ENCODE results near the gene LPCAT1.

LPCAT1 gene

GRCh38 chr5:1509346-1510085 lies 14.2 kb downstream of the LPCAT1 start:
- peak in 2 of 51 donors; percentile 40 to 58 for DNase-seq

- DNase-seq = no peak
These were observed 15.0 kb downstream of the LPCAT1 start for GRCh38 chr5:1508659-1509290.

- no peak for DNase-seq
These were observed 15.7 kb downstream of the LPCAT1 start for GRCh38 chr5:1507961-1508658.

GRCh38 chr5:1507457-1507856 lies 16.3 kb downstream of the LPCAT1 start:
- DNase-seq = no peak

- DNase-seq = no peak
These were observed 16.8 kb downstream of the LPCAT1 start for GRCh38 chr5:1507014-1507375.

GRCh38 chr5:1506242-1507013 lies 17.3 kb downstream of the LPCAT1 start:
- no peak for DNase-seq

- DNase-seq = no peak
These were observed 18.1 kb downstream of the LPCAT1 start for GRCh38 chr5:1505506-1506241.

GRCh38 chr5:1505089-1505488 lies 18.7 kb downstream of the LPCAT1 start:
- DNase-seq = peak in 1 of 51 donors; percentile 26

GRCh38 chr5:1504617-1505016 lies 19.1 kb downstream of the LPCAT1 start:
- DNase-seq = no peak

- DNase-seq = no peak
These were observed 19.6 kb downstream of the LPCAT1 start for GRCh38 chr5:1504069-1504595.

- DNase-seq = peak in 15 of 51 donors; percentile 13 to 45 (median 28)
These were observed 20.3 kb downstream of the LPCAT1 start for GRCh38 chr5:1503241-1504068.

- DNase-seq = no peak
These were observed 21.0 kb downstream of the LPCAT1 start for GRCh38 chr5:1502737-1503120.

GRCh38 chr5:1502046-1502736 lies 21.6 kb downstream of the LPCAT1 start:
- DNase-seq = no peak

- DNase-seq = no peak
These were observed 22.3 kb downstream of the LPCAT1 start for GRCh38 chr5:1501372-1502045.

- peak in 31 of 51 donors; percentile 11 to 80 (median 51) for DNase-seq
These were observed 23.2 kb downstream of the LPCAT1 start for GRCh38 chr5:1500411-1501091.

- no peak for DNase-seq
These were observed 23.9 kb downstream of the LPCAT1 start for GRCh38 chr5:1499851-1500250.

- no peak for DNase-seq
These were observed 24.9 kb downstream of the LPCAT1 start for GRCh38 chr5:1498623-1499416.

All from hypothalamus (tissue), 51 donors.